Measurements from ENCODE around the gene BMPR1A. TPM values are rescaled to one million over a fixed set of nuclear protein-coding genes. Genes with fewer than 3 reads are reported as not detected.

The BMPR1A gene
- total and polyA plus RNA-seq, 2 experiments from 2014 or later = 14.2 to 82.5 TPM

GRCh38 chr10:86751477-86751876, 4.9 kb upstream of the BMPR1A start:
- no peaks in the 10 kb centered on the region for H3K36me3 ChIP-seq (ENCODE audit: insufficient read depth)
- H3K9me2 ChIP-seq (ENCODE audit: insufficient read depth) = no peaks in the 10 kb centered on the region
- peaks cover 29% of the 10 kb centered on the region for H3K79me2 ChIP-seq (replicated peaks; ENCODE audit: insufficient read depth)
- peaks cover 3% of the 10 kb centered on the region; the same call in 1 of the 3 replicates for H3K36me3 Mint-ChIP-seq (ENCODE audit: low read depth)
- no peak overlapping the region for H2AFZ ChIP-seq
- no peak overlapping the region for H3K27ac ChIP-seq (ENCODE audit: low read depth)
- 0 out of 2 replicates have a peak, but pooled peaks cover 5% of the 10 kb centered on the region for H4K20me1 ChIP-seq (replicated peaks; ENCODE audit: insufficient read depth)
- ATAC-seq (no peak), DNase-seq (ENCODE audit: low spot score) (no peak)
- H3K4me3 ChIP-seq = no peak overlapping the region
- TF ChIP-seq EZH2phosphoT487 (IDR thresholded peaks at IDR 0.05; ENCODE audit: unreplicated experiment) (no peak), ZNF462 (CRISPR knock-in tag; IDR thresholded peaks at IDR 0.05) (no peak), JUNB (IDR thresholded peaks at IDR 0.05; ENCODE audit: unreplicated experiment) (no peak), ZNF331 (CRISPR knock-in tag; IDR thresholded peaks at IDR 0.05; ENCODE audit: low read depth) (no peak), POLR2AphosphoS5 (IDR thresholded peaks at IDR 0.05; ENCODE audit: low read depth) (no peak), ZNF114 (CRISPR knock-in tag; IDR thresholded peaks at IDR 0.05) (no peak), CREB1 (CRISPR knock-in tag; IDR thresholded peaks at IDR 0.05; ENCODE audit: low read depth) (no peak), REST (IDR thresholded peaks at IDR 0.05; ENCODE audit: unreplicated experiment) (no peak), NANOG (IDR thresholded peaks at IDR 0.05; ENCODE audit: borderline replicate concordance) (no peak), CTCF (conservative IDR thresholded peaks at IDR 0.05; ENCODE audit: low read depth in 2 of 2) (no peak), EZH2 (IDR thresholded peaks at IDR 0.05; ENCODE audit: low read depth, unreplicated experiment) (no peak)
- TF ChIP-seq, protein P1, sequence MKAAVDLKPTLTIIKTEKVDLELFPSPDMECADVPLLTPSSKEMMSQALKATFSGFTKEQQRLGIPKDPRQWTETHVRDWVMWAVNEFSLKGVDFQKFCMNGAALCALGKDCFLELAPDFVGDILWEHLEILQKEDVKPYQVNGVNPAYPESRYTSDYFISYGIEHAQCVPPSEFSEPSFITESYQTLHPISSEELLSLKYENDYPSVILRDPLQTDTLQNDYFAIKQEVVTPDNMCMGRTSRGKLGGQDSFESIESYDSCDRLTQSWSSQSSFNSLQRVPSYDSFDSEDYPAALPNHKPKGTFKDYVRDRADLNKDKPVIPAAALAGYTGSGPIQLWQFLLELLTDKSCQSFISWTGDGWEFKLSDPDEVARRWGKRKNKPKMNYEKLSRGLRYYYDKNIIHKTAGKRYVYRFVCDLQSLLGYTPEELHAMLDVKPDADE (IDR thresholded peaks at IDR 0.05) = no peak
- H3K4me3 Mint-ChIP-seq = no peak overlapping the region
- H3F3A ChIP-seq (replicated peaks; ENCODE audit: low read depth) = peaks cover 11% of the 10 kb centered on the region
- H3K27me3 Mint-ChIP-seq (ENCODE audit: insufficient read depth, low read depth, poor library complexity) = peaks cover 4% of the 10 kb centered on the region
- no peak overlapping the region for H3K4me2 ChIP-seq
- no peak overlapping the region for H3K27ac Mint-ChIP-seq
- no peaks in the 10 kb centered on the region for H3K27me3 ChIP-seq (ENCODE audit: insufficient read depth)
- H3K4me1 ChIP-seq (ENCODE audit: insufficient read depth) = peaks cover 34% of the 10 kb centered on the region
- H3K9me3 Mint-ChIP-seq = no peaks in the 10 kb centered on the region
- H3K4me1 Mint-ChIP-seq = peaks cover 25% of the 10 kb centered on the region
